Measurements from ENCODE around the gene ARAP2. TPM values are rescaled to one million over a fixed set of nuclear protein-coding genes. Genes with fewer than 3 reads are reported as not detected.

ARAP2 gene
- total RNA-seq, 1 donor from 2014 or later: 59.1 TPM

GRCh38 chr4:36286481-36286871 is 42.2 kb upstream of the ARAP2 start:
- H3K36me3 Mint-ChIP-seq (ENCODE audit: low read depth): no peaks in the 10 kb centered on the region
- peak overlapping the region; percentile 81 for H3K27ac Mint-ChIP-seq
- DNase-seq (no peak), ATAC-seq (ENCODE audit: low read depth) (no peak)
- ChIA-PET CTCF (interaction anchor here (1.6 kb wide), 1 partner anchor 42 kb away, joined by 8 read pairs; the partner anchor contains the start of gene ARAP2), POLR2A (interaction anchor here (0.8 to 2.6 kb wide), 4 partner anchors 34 to 46 kb away, joined by 3 to 8 read pairs (median 4); partner anchors contain the start of gene ARAP2)
- peaks cover 21% of the 10 kb centered on the region for H3K4me1 Mint-ChIP-seq
- intact Hi-C loops (cut with micrococcal nuclease): loop anchor here (1.0 to 2.0 kb wide), 4 partner anchors 24 to 42 kb away; partner anchors contain the start of gene ARAP2
- H3K9me3 Mint-ChIP-seq: no peaks in the 10 kb centered on the region
- TF ChIP-seq, protein P1, sequence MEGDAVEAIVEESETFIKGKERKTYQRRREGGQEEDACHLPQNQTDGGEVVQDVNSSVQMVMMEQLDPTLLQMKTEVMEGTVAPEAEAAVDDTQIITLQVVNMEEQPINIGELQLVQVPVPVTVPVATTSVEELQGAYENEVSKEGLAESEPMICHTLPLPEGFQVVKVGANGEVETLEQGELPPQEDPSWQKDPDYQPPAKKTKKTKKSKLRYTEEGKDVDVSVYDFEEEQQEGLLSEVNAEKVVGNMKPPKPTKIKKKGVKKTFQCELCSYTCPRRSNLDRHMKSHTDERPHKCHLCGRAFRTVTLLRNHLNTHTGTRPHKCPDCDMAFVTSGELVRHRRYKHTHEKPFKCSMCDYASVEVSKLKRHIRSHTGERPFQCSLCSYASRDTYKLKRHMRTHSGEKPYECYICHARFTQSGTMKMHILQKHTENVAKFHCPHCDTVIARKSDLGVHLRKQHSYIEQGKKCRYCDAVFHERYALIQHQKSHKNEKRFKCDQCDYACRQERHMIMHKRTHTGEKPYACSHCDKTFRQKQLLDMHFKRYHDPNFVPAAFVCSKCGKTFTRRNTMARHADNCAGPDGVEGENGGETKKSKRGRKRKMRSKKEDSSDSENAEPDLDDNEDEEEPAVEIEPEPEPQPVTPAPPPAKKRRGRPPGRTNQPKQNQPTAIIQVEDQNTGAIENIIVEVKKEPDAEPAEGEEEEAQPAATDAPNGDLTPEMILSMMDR (IDR thresholded peaks at IDR 0.05): no peak
- no peaks in the 10 kb centered on the region for H3K27me3 Mint-ChIP-seq
- H3K4me3 Mint-ChIP-seq: no peak overlapping the region

GRCh38 chr4:36285784-36286480 is 41.6 kb upstream of the ARAP2 start:
- H3K4me3 Mint-ChIP-seq: no peak overlapping the region
- H3K9me3 Mint-ChIP-seq: no peaks in the 10 kb centered on the region
- peak; percentile 95 for ATAC-seq (ENCODE audit: low read depth)
- CTCF ChIA-PET: interaction anchor here (1.6 kb wide), 1 partner anchor 42 kb away, joined by 8 read pairs; the partner anchor contains the start of gene ARAP2
- TF ChIP-seq, protein P1 (IDR thresholded peaks at IDR 0.05): no peak
- POLR2A ChIA-PET: interaction anchor here (0.6 to 2.6 kb wide), 5 partner anchors 25 to 47 kb away, joined by 3 to 8 read pairs (median 3); partner anchors contain the start of gene ARAP2
- H3K4me1 Mint-ChIP-seq: peaks cover 21% of the 10 kb centered on the region
- intact Hi-C loops (cut with micrococcal nuclease): loop anchor here (1.0 to 2.0 kb wide), 5 partner anchors 17 to 42 kb away; partner anchors contain the start of gene ARAP2
- no peaks in the 10 kb centered on the region for H3K36me3 Mint-ChIP-seq (ENCODE audit: low read depth)
- H3K27me3 Mint-ChIP-seq: no peaks in the 10 kb centered on the region
- no peak for DNase-seq
- H3K27ac Mint-ChIP-seq: peak overlapping the region; percentile 81

- Mint-ChIP-seq H3K9me3 (no peaks in the 10 kb centered on the region), H3K4me3 (no peak overlapping the region), H3K36me3 (ENCODE audit: low read depth) (no peaks in the 10 kb centered on the region), H3K27ac (no peak overlapping the region), H3K27me3 (peaks cover 2% of the 10 kb centered on the region), H3K4me1 (peaks cover 19% of the 10 kb centered on the region)
- POLR2A ChIA-PET: interaction anchor here (2.6 kb wide), 1 partner anchor 42 kb away, joined by 8 read pairs; no protein-coding TSS in a partner anchor
- DNase-seq: no peak
- intact Hi-C loops (cut with micrococcal nuclease): loop anchor here (2.0 kb wide), 1 partner anchor 15 kb away; no protein-coding TSS in a partner anchor
- TF ChIP-seq, protein P1 (IDR thresholded peaks at IDR 0.05): no peak
- no peak for ATAC-seq (ENCODE audit: low read depth)
- CTCF ChIA-PET: no interaction called here
Measured at GRCh38 chr4:36283912-36284465, 39.7 kb upstream of the ARAP2 start.

- intact Hi-C loops (cut with micrococcal nuclease): no loop called here
- no peaks in the 10 kb centered on the region for H3K9me3 Mint-ChIP-seq
- no peak overlapping the region for H3K27ac Mint-ChIP-seq
- ATAC-seq (ENCODE audit: low read depth) (no peak), DNase-seq (no peak)
- H3K27me3 Mint-ChIP-seq: peaks cover 2% of the 10 kb centered on the region
- H3K4me1 Mint-ChIP-seq: peaks cover 10% of the 10 kb centered on the region
- ChIA-PET POLR2A (no interaction called here), CTCF (no interaction called here)
- no peaks in the 10 kb centered on the region for H3K36me3 Mint-ChIP-seq (ENCODE audit: low read depth)
- TF ChIP-seq, protein P1 (IDR thresholded peaks at IDR 0.05): no peak
- H3K4me3 Mint-ChIP-seq: no peak overlapping the region
Measured at GRCh38 chr4:36282503-36283030, 38.3 kb upstream of the ARAP2 start.
